ENCODE data around the gene FBXL13.
"Not testable (repeated sequence)": the region's sequence is repeated elsewhere in the genome, so short reads cannot be mapped to it uniquely, and the experiment has no call there.

Gene FBXL13

DNA sequence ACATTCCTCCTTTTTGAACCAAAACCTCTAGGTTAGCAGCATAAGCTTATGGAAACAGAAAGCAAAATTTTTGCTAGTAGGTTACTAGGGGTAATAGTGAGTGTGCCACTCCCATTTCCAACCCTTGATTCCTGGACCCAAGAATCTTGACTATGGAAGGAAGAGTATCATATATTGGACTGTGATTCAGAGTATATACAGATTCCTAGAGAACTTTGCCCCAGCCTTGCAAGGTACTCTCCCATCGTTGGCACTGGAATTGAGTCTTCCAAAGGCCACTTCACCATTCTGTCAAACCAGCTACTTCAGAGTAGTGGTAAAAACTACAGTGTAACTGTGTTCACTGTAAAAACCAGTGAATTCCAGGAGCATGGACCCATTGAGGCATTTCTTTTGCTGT, 92.4 kb downstream of the FBXL13 start:
- no peak for DNase-seq (ENCODE audit: low read depth)

DNA sequence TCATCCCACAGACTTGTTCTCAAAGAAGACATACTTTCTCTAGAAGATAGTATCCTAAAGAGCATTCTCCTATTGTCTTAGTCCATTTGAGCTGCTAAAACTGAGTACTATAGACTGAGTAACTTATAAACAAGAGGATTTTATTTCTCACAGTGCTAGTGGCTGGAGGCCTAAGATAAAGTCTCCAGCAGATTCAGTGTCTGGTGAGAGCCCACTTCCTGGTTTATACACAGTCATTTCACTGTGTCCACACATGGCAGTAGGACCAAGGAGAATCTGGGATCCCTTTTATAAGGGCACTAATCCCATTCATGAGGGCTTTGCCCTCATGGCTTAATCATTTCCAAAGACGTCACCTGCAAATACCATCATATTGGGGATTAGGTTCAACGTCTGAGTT, 93.1 kb downstream of the FBXL13 start:
- DNase-seq (ENCODE audit: low read depth) = no peak

DNA sequence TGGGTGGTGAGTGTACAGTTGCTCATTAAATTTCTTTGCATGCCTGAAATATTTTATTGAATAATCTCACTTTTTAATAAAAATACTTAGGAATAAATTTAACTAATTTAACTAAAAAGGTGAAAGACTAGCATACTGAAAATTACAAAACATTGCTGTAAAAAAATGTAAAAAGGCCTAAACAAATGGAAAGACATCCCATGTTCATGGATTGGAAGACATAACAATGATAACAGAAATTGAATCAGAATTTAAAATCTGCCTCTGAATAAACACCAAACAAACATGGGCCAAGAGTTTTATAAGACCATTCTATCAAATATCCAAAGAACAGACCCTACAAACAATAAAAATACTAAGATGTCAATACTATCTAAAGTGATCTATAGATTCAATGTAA, 94.9 kb downstream of the FBXL13 start:
- no peak for DNase-seq (ENCODE audit: low read depth)

DNA sequence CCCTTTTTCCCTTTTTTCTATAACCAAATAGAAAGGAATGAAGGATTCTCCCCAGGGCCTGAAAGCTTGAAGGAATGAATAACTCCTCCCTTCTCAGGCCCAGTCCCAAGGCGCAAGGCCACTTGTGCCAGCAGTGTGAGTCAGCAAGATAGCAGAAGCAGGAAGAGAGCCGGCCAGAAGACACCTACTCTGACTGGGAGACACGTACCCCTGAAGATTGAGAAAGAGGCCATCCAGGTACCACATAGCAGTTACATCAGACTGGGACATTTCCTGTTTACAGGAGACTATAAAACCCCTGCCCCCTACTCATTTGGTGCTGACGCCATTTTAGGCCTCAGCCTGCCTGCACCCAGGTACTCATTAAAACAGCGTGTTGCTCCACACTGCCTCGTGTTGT, 96.3 kb downstream of the FBXL13 start:
- no peak for DNase-seq (ENCODE audit: low read depth)

DNA sequence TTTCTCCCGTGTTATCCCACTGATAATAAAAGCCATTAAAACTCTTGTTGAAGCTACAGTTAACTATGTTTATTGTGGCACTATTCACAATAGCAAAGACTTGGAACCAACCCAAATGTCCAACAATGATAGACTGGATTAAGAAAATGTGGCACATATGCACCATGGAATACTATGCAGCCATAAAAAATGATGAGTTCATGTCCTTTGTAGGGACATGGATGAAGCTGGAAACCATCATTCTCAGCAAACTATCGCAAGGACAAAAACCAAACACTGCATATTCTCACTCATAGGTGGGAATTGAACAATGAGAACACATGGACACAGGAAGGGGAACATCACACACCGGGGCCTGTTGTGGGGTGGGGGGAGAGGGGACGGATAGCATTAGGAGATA, 97.0 kb downstream of the FBXL13 start:
- DNase-seq (ENCODE audit: low read depth) = not testable (repeated sequence)

DNA sequence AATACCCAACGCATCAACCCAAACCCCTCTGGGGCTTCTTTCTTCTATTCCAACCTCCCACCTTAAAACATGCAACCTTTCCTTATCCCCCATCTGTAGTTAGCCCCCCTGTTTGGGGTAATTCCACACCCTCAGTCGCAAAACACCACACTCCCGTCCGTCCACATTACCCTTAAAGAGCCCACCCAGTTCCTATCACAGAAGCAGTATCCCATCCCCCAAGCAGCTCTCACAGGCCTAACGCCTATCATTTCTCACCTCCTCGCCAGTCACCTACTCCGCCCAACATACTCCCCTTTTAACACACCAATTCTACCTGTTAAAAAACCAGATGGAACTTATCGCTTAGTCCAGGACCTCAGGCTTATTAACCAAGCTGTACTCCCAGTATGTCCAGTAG, 98.1 kb downstream of the FBXL13 start:
- no peak for DNase-seq (ENCODE audit: low read depth)

DNA sequence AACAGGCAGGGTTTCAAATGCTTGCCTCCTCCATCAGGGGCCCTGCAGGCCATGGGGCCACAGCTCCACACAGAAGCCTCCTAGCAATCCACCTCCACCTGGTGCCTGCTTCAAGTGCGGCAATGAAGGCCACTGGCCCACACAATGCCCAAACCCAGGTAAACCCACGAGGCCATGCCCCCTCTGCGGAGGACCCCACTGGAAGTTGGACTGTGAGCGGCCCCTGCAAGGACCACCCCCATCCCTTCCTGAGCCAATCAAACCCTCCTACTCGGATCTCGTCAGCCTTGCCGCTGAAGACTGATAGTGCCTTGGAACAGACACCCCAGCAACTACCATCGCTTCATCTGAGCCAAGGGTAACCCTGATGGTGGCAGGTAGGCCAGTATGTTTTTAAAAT, 98.7 kb downstream of the FBXL13 start:
- DNase-seq (ENCODE audit: low read depth) = no peak

DNA sequence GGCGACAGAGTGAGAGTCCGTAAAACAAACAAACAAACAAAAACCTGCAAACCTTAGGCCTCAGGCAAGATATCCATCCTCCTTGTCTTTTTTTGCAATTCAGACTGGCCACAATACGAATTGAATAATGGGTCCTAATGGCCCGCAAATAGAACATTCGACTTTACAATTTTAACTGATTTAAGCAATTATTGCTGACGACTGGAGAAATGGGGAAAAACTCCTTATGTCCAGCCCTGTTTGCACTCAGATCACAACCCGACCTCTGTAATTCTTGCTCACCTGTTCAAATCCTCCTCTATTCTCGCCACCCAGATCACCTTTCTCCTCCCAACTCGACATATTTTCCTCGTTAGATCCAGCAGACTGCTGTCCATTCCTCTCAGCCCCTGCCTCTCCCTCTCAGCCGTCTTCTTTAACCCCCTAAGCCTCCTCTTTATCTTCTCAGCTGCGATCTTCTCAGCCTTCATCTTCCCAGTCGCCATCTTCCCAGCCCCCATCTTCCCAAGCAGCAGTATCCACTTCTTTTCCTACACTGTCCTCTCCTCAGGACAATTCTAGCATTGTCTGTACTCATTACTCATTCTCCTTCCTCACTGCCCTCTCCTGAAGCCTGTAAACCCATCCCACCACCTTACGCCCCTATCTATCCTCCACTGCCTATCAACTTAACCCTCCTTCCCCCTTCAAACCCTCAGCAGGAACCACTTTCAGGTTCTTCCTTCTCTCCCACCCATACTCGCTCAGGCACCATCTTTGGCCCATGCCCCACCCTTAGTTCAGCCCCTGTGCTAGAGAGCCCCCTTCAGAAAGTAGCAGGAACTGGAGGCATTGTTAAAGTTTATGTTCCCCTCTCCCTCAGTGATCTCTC, 100.0 kb downstream of the FBXL13 start:
- DNase-seq (ENCODE audit: low read depth) = no peak

DNA sequence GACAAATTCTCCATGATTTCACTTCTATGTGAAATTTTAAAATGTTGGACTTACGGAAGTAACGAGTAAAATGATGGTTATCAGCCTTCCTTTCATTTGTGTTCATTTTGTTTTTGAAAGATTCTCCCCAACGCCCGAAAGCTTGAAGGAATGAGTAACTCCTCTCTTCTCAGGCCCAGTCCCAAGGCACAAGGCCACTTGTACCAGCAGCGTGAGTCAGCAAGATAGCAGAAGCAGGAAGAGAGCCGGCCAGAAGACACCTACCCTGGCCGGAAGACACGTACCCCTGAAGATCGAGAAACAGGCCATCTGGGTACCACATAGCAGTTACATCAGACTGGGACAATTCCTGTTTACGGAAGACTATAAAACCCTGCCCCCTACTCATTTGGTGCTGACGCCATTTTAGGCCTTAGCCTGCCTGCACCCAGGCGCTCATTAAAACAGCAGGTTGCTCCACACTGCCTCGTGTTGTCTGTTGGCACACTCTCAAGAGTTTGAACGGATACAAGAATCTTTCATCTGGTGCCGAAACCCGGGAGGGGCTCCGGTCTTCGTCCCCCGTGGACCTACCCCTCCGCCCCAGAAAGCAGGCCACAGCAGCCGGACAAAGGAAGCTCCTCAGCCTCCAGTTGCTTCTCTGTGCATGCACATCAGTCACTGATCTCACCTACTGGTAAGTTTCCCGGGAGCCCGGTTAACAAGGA, 101.3 kb downstream of the FBXL13 start:
- DNase-seq (ENCODE audit: low read depth) = no peak

DNA sequence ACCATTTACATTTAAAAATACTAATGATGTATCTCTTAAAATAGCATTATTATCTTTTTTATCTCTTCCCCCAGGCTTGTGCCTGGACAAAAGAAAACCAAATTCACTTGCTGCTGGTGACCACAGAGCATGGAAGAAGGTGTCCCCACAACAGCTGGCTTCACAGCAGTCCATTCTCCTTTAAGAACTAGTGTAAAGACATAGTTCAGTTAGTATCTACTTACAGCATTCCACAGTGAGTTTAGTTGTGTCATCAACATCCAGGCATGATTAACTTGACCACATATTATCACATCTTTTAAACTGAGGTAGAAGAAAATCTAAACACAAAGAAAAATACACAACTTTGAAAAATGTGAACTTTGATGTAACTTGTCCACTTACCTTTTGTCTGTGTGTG, 106.8 kb downstream of the FBXL13 start:
- no peak for DNase-seq (ENCODE audit: low read depth)

DNA sequence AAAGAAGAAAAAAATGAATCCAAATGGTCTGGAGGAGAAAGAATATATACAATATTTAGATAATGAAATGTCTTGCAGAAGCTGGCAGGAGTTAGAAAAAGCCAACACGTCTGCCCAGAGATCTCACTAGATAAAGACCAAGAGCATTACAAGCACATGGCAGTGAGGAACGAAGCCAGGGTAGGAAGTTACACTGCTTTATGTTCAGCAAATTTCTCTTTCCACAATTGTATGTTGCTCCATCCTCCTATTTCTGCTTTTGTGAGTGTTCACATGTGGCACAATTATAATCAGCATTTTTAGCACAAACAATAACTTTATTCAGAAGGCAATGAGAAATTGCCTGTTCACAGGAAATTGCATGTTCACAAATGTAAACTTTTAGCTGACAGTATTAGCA, 108.1 kb downstream of the FBXL13 start:
- DNase-seq (ENCODE audit: low read depth) = no peak

DNA sequence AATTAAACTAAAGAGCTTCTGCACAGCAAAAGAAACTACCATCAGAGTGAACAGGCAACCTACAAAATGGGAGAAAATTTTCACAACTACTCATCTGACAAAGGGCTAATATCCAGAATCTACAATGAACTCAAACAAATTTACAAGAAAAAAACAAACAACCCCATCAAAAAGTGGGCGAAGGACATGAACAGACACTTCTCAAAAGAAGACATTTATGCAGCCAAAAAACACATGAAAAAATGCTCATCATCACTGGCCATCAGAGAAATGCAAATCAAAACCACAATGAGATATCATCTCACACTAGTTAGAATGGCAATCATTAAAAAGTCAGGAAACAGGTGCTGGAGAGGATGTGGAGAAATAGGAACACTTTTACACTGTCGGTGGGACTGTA, 112.6 kb downstream of the FBXL13 start:
- not testable (repeated sequence) for DNase-seq (ENCODE audit: low read depth)

DNA sequence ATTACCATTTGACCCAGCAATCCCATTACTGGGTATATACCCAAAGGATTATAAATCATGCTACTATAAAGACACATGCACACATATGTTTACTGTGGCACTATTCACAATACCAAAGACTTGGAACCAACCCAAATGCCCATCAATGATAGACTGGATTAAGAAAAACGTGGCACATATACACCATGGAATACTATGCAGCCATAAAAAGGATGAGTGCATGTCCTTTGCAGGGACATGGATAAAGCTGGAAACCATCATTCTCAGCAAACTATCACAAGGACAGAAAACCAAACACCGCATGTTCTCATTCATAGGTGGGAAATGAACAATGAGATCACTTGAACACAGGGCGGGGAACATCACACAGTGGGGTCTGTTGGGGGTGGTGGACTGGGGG, 116.6 kb downstream of the FBXL13 start:
- not testable (repeated sequence) for DNase-seq (ENCODE audit: low read depth)

DNA sequence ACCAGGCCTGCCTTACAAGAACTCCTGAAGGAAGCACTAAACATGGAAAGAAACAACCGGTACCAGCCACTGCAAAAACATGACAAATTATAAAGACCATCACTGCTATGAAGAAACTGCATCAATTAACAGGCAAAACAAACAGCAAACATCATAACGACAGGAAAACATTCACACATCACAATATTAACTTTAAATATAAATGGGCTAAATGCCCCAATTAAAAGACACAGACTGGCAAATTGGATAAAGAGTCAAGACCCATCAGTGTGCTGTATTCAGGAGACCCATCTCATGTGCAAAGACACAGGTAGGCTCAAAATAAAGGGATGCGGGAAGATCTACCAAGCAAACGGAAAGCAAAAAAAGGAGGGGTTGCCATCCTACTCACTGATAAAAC, 120.2 kb downstream of the FBXL13 start:
- not testable (repeated sequence) for DNase-seq (ENCODE audit: low read depth)

DNA sequence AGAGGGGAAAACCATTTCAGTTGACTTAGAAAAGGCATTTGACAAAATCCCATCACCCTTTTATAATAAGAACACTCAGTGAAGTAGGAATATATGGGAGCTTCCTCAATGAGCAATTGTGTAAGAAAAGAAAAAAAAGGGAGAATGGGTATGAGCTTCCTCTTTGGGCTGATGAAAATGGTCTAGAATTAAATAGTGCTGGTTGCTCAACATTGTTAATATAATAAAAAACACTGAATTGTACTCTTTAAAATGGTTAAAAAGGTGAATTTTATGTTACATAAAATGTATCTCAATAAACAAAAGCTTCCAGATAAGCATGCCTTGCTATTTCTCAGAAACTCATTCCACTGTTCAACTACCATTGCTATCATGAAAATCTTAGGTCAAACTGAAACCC, 121.2 kb downstream of the FBXL13 start:
- no peak for DNase-seq (ENCODE audit: low read depth)

DNA sequence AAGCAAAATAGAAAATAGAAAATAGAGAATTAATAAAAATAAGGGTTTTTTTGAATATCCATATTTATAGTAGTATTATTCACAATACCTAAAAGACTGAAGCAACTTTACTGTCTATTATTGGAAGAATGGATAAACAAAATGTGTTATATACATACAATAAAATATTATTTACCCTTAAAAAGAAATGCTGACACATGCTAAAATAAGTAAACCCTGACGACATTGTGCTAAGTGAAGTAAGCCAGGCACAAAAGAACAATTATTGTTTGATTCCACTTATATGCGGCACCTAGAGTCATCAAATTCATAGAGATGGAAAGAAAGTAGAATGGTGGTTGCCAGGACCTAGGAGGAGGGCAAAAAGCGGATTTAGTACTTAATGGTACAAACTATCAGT, 122.8 kb downstream of the FBXL13 start:
- DNase-seq (ENCODE audit: low read depth) = no peak

DNA sequence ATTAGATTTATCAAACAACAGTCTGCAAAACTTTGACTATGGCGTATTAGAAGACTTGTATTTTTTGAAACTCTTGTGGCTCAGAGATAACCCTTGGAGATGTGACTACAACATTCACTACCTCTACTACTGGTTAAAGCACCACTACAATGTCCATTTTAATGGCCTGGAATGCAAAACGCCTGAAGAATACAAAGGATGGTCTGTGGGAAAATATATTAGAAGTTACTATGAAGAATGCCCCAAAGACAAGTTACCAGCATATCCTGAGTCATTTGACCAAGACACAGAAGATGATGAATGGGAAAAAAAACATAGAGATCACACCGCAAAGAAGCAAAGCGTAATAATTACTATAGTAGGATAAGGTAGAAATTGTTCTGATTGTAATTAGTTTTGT, 130.4 kb downstream of the FBXL13 start:
- no peak for DNase-seq (ENCODE audit: low read depth)

DNA sequence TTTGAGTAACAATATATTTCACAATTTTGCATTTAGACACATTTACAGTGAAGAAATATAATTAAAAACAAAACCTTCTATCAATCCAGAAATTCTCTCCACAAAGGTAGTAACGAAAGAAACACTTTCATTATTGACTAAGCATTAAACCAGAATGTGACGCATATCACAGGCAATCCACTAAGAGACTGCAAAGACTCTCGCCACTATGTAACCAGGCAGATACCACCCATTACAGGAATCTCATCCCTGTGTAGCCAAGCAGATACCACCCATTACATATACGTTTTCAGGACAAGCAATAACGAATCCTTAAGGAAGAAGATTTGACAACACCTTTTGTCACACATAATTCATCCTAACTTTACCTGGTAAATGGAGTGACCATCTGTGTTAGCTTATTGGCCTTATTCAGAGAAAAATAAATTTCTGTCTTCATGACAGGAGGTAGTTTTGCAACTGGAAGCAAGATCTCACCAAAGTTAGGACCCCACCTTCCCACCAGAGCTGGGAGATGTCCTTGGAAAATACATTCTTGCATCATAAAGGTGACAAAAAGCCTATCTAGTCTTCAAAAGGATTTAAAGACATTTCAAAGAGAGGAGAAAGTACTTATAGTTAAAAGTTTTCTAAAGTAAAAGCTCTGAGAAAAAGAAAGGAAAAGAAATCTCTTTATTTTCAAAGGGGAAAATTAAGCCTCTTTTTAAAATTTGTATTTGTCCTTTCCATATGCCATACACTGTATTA, 131.0 kb downstream of the FBXL13 start:
- no peak for DNase-seq (ENCODE audit: low read depth)

DNA sequence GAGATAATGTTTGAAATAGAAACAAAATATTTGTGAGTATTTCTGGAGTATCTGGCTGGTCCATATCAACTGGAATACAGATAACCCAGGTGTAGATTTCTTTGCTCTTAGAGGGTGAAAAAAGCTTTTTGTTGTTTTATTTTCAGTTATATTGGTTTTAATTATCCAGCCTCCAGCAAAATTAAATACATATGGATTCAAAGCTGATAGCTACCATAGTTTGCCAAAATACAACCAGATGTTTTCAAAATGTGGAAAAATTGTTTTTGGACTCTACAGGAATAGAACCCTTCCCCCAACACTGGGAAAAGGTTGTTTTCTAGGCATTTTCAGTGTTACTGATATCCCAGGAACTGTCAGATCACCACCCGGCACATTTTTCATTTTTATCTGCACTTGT, 131.7 kb downstream of the FBXL13 start:
- no peak for DNase-seq (ENCODE audit: low read depth)

DNA sequence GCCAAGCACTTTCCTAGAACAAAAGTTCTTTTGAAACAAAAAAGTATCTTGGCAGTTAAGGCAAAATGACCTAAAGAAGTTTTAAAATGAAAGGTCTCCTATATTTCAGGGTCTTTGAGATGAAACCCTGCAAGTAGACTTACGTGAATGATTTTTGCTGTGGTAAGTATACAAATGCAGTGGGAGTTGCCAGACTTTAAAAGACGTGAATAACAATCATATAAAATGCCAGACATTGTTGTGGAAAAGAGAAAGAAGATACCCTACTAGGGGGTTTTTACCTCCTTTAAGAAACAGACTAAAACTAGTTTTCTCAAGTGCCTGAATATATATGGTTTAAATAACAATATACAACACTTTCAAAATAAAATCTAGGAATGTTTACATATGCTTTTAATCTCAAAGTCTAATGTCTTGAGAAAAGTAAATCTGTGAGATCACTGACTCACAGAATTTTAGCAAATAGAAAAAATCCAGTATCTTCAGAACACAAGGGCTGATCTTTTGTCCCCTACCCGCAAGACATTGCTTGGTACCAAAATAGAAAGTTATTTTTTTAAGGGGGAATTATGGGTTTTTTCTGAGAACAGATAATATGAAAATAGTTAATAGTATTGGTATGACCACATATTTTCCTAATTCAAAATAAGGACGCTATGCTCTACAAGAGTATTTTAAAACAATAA, 132.3 kb downstream of the FBXL13 start:
- DNase-seq (ENCODE audit: low read depth) = no peak

DNA sequence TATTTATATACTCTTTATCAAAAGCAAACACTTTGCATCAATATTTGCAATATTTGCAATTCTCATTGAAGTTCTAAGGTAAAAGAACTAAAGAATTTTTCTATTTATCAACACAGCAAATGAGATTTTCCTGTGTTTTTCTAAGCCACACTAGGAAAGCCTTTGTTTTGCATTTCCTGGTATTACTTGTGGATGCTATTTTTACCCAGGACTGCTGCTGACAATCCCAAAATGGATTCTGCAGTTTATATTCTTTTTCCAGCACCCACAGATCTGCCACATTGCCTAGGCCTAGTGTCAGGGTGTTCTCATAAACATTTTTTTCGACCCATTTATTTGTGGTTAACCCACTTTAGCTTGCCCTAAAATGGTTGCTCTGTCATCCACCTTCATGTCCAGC, 135.9 kb downstream of the FBXL13 start:
- DNase-seq (ENCODE audit: low read depth) = no peak

DNA sequence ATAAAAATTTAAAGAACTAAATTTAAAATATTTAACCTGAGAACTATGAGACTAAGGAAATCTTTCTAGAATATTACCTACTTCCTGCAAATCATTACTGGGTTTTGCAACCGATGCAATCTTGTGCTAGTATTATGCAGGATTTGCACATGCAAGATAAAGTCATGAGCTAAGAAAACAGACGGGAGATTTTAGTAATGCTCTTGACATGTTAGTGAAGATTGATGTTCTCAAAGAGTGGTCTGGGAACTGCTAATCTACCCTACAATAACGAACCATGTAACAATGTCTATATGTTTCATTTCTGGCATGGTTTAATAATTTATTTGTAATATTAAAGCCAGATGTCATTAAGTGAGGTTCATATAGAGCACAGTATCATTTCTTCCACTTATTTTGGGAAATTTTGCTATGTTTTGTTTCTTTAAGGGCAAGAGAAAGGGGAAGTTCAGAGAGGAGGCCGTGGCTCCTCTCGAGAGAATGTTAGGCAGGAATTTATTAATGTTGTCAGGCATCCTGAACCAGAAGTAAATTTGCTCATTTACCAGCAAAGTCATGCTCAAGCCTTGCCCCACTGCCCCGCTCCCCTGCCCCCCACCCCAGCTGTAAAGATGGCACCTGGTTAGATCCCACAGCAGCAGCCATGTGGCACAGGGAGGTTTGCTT, 139.0 kb downstream of the FBXL13 start:
- no peak for DNase-seq (ENCODE audit: low read depth)
